Measurements from ENCODE around the gene ZNF862.
A peak's percentile ranks its signal among the peaks of the same experiment; 100 is the strongest.

The ZNF862 gene

DNA sequence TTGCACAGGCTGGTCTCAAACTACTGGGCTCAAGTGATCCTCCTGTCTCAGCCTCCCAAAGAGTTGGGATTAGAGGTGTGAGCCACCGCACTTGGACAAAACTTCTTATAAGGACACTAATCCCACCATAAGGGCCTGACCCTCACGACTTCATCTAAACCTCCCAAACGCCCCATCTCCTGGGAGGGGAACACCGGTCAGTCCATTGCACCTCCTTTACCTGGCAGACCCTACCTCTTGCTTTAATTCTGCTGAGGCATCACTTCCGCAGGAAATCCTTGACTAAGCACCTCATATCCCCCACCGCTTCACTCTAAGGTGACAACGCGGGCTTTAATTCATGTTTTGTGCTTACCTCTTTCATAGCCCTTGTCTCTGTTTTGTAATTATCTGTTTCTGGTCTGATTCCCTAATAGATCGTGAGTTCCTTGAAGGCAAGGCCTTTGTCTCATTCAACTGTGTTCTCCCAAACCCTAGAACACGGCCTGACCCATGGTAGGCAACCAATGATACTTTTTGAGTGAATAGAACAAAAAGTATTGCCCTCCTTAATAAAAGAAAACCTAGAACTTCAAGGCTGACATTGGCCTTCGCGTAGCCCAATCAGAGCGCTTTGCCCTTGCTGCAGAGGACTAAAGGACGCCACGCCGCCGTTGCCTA, 481 bp upstream of the ZNF862 start:
- peak overlapping the region in 1 of 2 donors; percentile 86 for H3K4me3 ChIP-seq (ENCODE audit: low read depth in 1 of 2, low read length in 2 of 2)
- no peaks in the 10 kb centered on the region for H3K36me3 ChIP-seq (ENCODE audit: control insufficient read depth in 1 of 2, insufficient read depth in 2 of 2, low read length in 2 of 2)
- no peaks in the 10 kb centered on the region for H3K9me3 ChIP-seq (ENCODE audit: control insufficient read depth in 1 of 2, low read length in 2 of 2)
- H3K27me3 ChIP-seq (ENCODE audit: low read depth, low read length): no peaks in the 10 kb centered on the region
- no peak overlapping the region for H3K27ac ChIP-seq (ENCODE audit: low read length)
- H3K4me1 ChIP-seq (ENCODE audit: control insufficient read depth in 1 of 2, insufficient read depth in 2 of 2, low read length in 2 of 2): peaks cover 9 to 14% of the 10 kb centered on the region in 2 donors

DNA sequence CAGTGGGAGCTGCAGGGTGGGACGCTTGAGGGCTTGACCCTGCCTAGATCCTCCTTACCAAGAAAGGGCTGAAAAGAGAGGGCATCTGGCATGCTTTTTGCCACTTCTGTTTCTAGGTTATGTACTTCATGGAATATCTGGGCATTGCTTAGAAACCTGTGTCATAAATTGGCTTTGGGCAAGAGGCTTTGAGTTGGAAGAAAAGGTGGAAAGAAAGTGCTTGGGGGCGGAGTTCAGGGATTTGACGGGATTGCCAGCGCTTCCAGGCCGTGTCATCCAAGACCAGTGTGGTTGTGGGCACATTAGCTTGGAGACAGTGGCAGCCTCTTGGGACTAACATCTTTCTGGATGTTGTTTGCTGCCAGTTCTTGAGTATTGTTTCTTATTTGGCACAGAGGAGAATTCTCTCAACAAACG, 825 bp downstream of the ZNF862 start:
- Histone ChIP-seq H3K27ac (ENCODE audit: low read length) (peak overlapping the region; percentile 74), H3K9me3 (ENCODE audit: control insufficient read depth in 1 of 2, low read length in 2 of 2) (no peaks in the 10 kb centered on the region), H3K36me3 (ENCODE audit: control insufficient read depth in 1 of 2, insufficient read depth in 2 of 2, low read length in 2 of 2) (no peaks in the 10 kb centered on the region), H3K4me1 (ENCODE audit: control insufficient read depth in 1 of 2, insufficient read depth in 2 of 2, low read length in 2 of 2) (peaks cover 9 to 14% of the 10 kb centered on the region in 2 donors), H3K4me3 (ENCODE audit: low read depth in 1 of 2, low read length in 2 of 2) (peak overlapping the region; percentile 86 to 87), H3K27me3 (ENCODE audit: low read depth, low read length) (no peaks in the 10 kb centered on the region)

GRCh38 chr7:149839933-149840332, 1.8 kb downstream of the ZNF862 start:
- no peaks in the 10 kb centered on the region for H3K9me3 ChIP-seq (ENCODE audit: control insufficient read depth in 1 of 2, low read length in 2 of 2)
- H3K27me3 ChIP-seq (ENCODE audit: low read depth, low read length): no peaks in the 10 kb centered on the region
- no peaks in the 10 kb centered on the region for H3K36me3 ChIP-seq (ENCODE audit: control insufficient read depth in 1 of 2, insufficient read depth in 2 of 2, low read length in 2 of 2)
- peaks cover 9 to 14% of the 10 kb centered on the region in 2 donors for H3K4me1 ChIP-seq (ENCODE audit: control insufficient read depth in 1 of 2, insufficient read depth in 2 of 2, low read length in 2 of 2)
- H3K4me3 ChIP-seq (ENCODE audit: low read depth in 1 of 2, low read length in 2 of 2): no peak overlapping the region
- no peak overlapping the region for H3K27ac ChIP-seq (ENCODE audit: low read length)

DNA sequence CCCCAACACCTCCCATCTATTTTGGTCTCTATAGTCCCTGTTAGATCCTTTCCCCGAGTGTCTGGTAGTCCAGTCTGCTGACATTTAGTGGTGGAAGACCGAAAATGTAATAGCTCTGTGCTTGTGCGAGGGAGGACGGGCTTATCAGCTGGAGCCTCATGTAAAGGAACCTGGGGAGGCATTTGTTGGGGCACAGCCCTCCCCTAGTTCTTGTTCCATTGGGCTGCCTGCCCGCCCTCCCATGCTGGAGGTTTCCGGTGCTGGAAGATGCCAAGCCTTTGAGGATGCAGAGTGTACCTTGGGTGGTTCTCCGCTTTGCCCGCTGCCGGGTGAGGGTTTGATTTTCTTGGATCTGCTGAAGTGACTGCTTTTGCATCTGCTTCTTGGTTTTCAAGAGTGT, 5.4 kb downstream of the ZNF862 start:
- Histone ChIP-seq H3K36me3 (ENCODE audit: control insufficient read depth in 1 of 2, insufficient read depth in 2 of 2, low read length in 2 of 2) (peaks cover 5 to 24% of the 10 kb centered on the region in 2 donors), H3K27me3 (ENCODE audit: low read depth, low read length) (no peaks in the 10 kb centered on the region), H3K4me1 (ENCODE audit: control insufficient read depth in 1 of 2, insufficient read depth in 2 of 2, low read length in 2 of 2) (peaks cover 9 to 13% of the 10 kb centered on the region in 2 donors), H3K4me3 (ENCODE audit: low read depth in 1 of 2, low read length in 2 of 2) (no peak overlapping the region), H3K27ac (ENCODE audit: low read length) (no peak overlapping the region), H3K9me3 (ENCODE audit: control insufficient read depth in 1 of 2, low read length in 2 of 2) (no peaks in the 10 kb centered on the region)

- Histone ChIP-seq H3K9me3 (ENCODE audit: control insufficient read depth in 1 of 2, low read length in 2 of 2) (no peaks in the 10 kb centered on the region), H3K27ac (ENCODE audit: low read length) (no peak overlapping the region), H3K36me3 (ENCODE audit: control insufficient read depth in 1 of 2, insufficient read depth in 2 of 2, low read length in 2 of 2) (peaks cover 5 to 27% of the 10 kb centered on the region in 2 donors), H3K4me3 (ENCODE audit: low read depth in 1 of 2, low read length in 2 of 2) (no peak overlapping the region), H3K27me3 (ENCODE audit: low read depth, low read length) (no peaks in the 10 kb centered on the region), H3K4me1 (ENCODE audit: control insufficient read depth in 1 of 2, insufficient read depth in 2 of 2, low read length in 2 of 2) (peaks cover 2 to 8% of the 10 kb centered on the region in 2 donors)
Observed at GRCh38 chr7:149844445-149844844, 6.3 kb downstream of the ZNF862 start.

GRCh38 chr7:149845257-149845980, 7.2 kb downstream of the ZNF862 start:
- Histone ChIP-seq H3K36me3 (ENCODE audit: control insufficient read depth in 1 of 2, insufficient read depth in 2 of 2, low read length in 2 of 2) (peaks cover 5 to 36% of the 10 kb centered on the region in 2 donors), H3K4me3 (ENCODE audit: low read depth in 1 of 2, low read length in 2 of 2) (no peak overlapping the region), H3K27me3 (ENCODE audit: low read depth, low read length) (no peaks in the 10 kb centered on the region), H3K4me1 (ENCODE audit: control insufficient read depth in 1 of 2, insufficient read depth in 2 of 2, low read length in 2 of 2) (peaks cover 0 to 5% of the 10 kb centered on the region in 2 donors), H3K27ac (ENCODE audit: low read length) (no peak overlapping the region), H3K9me3 (ENCODE audit: control insufficient read depth in 1 of 2, low read length in 2 of 2) (no peaks in the 10 kb centered on the region)

GRCh38 chr7:149846021-149846420, 7.8 kb downstream of the ZNF862 start:
- H3K36me3 ChIP-seq (ENCODE audit: control insufficient read depth in 1 of 2, insufficient read depth in 2 of 2, low read length in 2 of 2): peaks cover 5 to 40% of the 10 kb centered on the region in 2 donors
- no peak overlapping the region for H3K4me3 ChIP-seq (ENCODE audit: low read depth in 1 of 2, low read length in 2 of 2)
- no peaks in the 10 kb centered on the region for H3K9me3 ChIP-seq (ENCODE audit: control insufficient read depth in 1 of 2, low read length in 2 of 2)
- no peaks in the 10 kb centered on the region for H3K27me3 ChIP-seq (ENCODE audit: low read depth, low read length)
- H3K27ac ChIP-seq (ENCODE audit: low read length): no peak overlapping the region
- peaks cover 0 to 5% of the 10 kb centered on the region in 2 donors for H3K4me1 ChIP-seq (ENCODE audit: control insufficient read depth in 1 of 2, insufficient read depth in 2 of 2, low read length in 2 of 2)

GRCh38 chr7:149846436-149847046, 8.4 kb downstream of the ZNF862 start:
- H3K27ac ChIP-seq (ENCODE audit: low read length): no peak overlapping the region
- H3K9me3 ChIP-seq (ENCODE audit: control insufficient read depth in 1 of 2, low read length in 2 of 2): no peaks in the 10 kb centered on the region
- H3K4me3 ChIP-seq (ENCODE audit: low read depth in 1 of 2, low read length in 2 of 2): no peak overlapping the region
- H3K4me1 ChIP-seq (ENCODE audit: control insufficient read depth in 1 of 2, insufficient read depth in 2 of 2, low read length in 2 of 2): peaks cover 0 to 5% of the 10 kb centered on the region in 2 donors
- H3K36me3 ChIP-seq (ENCODE audit: control insufficient read depth in 1 of 2, insufficient read depth in 2 of 2, low read length in 2 of 2): peaks cover 5 to 40% of the 10 kb centered on the region in 2 donors
- H3K27me3 ChIP-seq (ENCODE audit: low read depth, low read length): no peaks in the 10 kb centered on the region

DNA sequence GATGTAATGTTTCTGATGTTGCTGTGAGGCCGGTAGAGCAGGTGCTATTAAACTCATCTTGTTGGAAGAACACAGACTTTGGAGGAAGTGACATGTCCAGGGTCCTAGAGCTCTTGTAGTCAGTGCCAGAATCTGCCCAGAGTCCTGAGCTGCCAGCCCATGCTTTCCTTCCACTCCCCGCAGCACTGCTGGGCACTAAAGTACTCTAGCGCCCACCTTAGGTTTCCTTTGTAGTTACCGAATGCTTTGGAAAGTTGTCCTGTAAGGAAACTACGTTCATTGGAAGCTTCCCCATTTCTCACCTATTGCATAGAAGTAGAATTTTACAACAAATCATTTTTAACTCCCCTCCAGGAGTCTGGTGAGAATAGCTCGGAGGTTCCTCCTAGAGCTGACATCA, 11.0 kb downstream of the ZNF862 start:
- peaks cover 13 to 52% of the 10 kb centered on the region in 2 donors for H3K36me3 ChIP-seq (ENCODE audit: control insufficient read depth in 1 of 2, insufficient read depth in 2 of 2, low read length in 2 of 2)
- peaks cover 0 to 5% of the 10 kb centered on the region in 2 donors for H3K4me1 ChIP-seq (ENCODE audit: control insufficient read depth in 1 of 2, insufficient read depth in 2 of 2, low read length in 2 of 2)
- no peaks in the 10 kb centered on the region for H3K9me3 ChIP-seq (ENCODE audit: control insufficient read depth in 1 of 2, low read length in 2 of 2)
- no peak overlapping the region for H3K27ac ChIP-seq (ENCODE audit: low read length)
- no peaks in the 10 kb centered on the region for H3K27me3 ChIP-seq (ENCODE audit: low read depth, low read length)
- no peak overlapping the region for H3K4me3 ChIP-seq (ENCODE audit: low read depth in 1 of 2, low read length in 2 of 2)

GRCh38 chr7:149850007-149850594, 11.9 kb downstream of the ZNF862 start:
- H3K9me3 ChIP-seq (ENCODE audit: control insufficient read depth in 1 of 2, low read length in 2 of 2): no peaks in the 10 kb centered on the region
- no peak overlapping the region for H3K4me3 ChIP-seq (ENCODE audit: low read depth in 1 of 2, low read length in 2 of 2)
- H3K27me3 ChIP-seq (ENCODE audit: low read depth, low read length): no peaks in the 10 kb centered on the region
- no peak overlapping the region for H3K27ac ChIP-seq (ENCODE audit: low read length)
- H3K4me1 ChIP-seq (ENCODE audit: control insufficient read depth in 1 of 2, insufficient read depth in 2 of 2, low read length in 2 of 2): peaks cover 3 to 12% of the 10 kb centered on the region in 2 donors
- peaks cover 13 to 52% of the 10 kb centered on the region in 2 donors for H3K36me3 ChIP-seq (ENCODE audit: control insufficient read depth in 1 of 2, insufficient read depth in 2 of 2, low read length in 2 of 2)

GRCh38 chr7:149850716-149851115, 12.5 kb downstream of the ZNF862 start:
- Histone ChIP-seq H3K27ac (ENCODE audit: low read length) (no peak overlapping the region), H3K4me3 (ENCODE audit: low read depth in 1 of 2, low read length in 2 of 2) (no peak overlapping the region), H3K9me3 (ENCODE audit: control insufficient read depth in 1 of 2, low read length in 2 of 2) (no peaks in the 10 kb centered on the region), H3K27me3 (ENCODE audit: low read depth, low read length) (no peaks in the 10 kb centered on the region), H3K36me3 (ENCODE audit: control insufficient read depth in 1 of 2, insufficient read depth in 2 of 2, low read length in 2 of 2) (peaks cover 13 to 50% of the 10 kb centered on the region in 2 donors), H3K4me1 (ENCODE audit: control insufficient read depth in 1 of 2, insufficient read depth in 2 of 2, low read length in 2 of 2) (peaks cover 3 to 18% of the 10 kb centered on the region in 2 donors)
